OCI-LY1 (cell line): ENCODE measurements around the gene PPHLN1.

Source experiments
- H2AFZ ChIP-seq: fragments of 200-600 bp; sonication (generic), shearing (Covaris generic); 2 replicates; pipeline ENCODE4 v1.6.0; 2014; ENCODE audit warnings: antibody characterized with exemption, mild to moderate bottlenecking, low read length
- H3F3A ChIP-seq: fragments of 200-600 bp; sonication (generic), shearing (Covaris generic); 2 replicates; pipeline ENCODE4 v1.6.0; 2014; ENCODE audit warnings: mild to moderate bottlenecking, antibody characterized with exemption, low read length, moderate library complexity; ENCODE audit not compliant: insufficient read depth
- H3K27ac ChIP-seq: fragments of 200-600 bp; sonication (generic); 2 replicates; pipeline ENCODE4 v1.5.1; 2014; ENCODE audit warnings: low read length, mixed run types, mild to moderate bottlenecking, low read depth; ENCODE audit not compliant: poor library complexity, severe bottlenecking
- H3K27me3 ChIP-seq: fragments of 200-600 bp; sonication (generic); 2 replicates; pipeline ENCODE4 v1.6.0; 2014; ENCODE audit warnings: antibody characterized with exemption, mild to moderate bottlenecking, low read length, moderate library complexity; ENCODE audit not compliant: insufficient read depth
- H3K36me3 ChIP-seq: fragments of 200-600 bp; sonication (generic); 2 replicates; pipeline ENCODE4 v1.6.1; 2014; ENCODE audit warnings: mild to moderate bottlenecking, antibody characterized with exemption, low read length, moderate library complexity, mixed read lengths; ENCODE audit not compliant: insufficient read depth
- H3K4me1 ChIP-seq: fragments of 200-600 bp; sonication (generic); 2 replicates; pipeline ENCODE4 v1.5.1; 2014; ENCODE audit warnings: mild to moderate bottlenecking, low read length, moderate library complexity; ENCODE audit not compliant: insufficient read depth, severe bottlenecking
- H3K4me2 ChIP-seq: fragments of 200-600 bp; sonication (generic), shearing (Covaris generic); 2 replicates; pipeline ENCODE4 v1.6.1; 2014; ENCODE audit warnings: low read length
- H3K4me3 ChIP-seq: fragments of 200-600 bp; sonication (generic); 2 replicates; pipeline ENCODE4 v1.5.1; 2014; ENCODE audit warnings: low read length, low read depth, mild to moderate bottlenecking, mixed read lengths; ENCODE audit not compliant: poor library complexity, severe bottlenecking
- H3K79me2 ChIP-seq: fragments of 200-600 bp; shearing (Covaris generic); 2 replicates; pipeline ENCODE4 v1.6.1; 2016; ENCODE audit warnings: mixed run types, low read length, mixed read lengths; ENCODE audit not compliant: insufficient read depth
- H3K9ac ChIP-seq: fragments of 200-600 bp; sonication (generic), shearing (Covaris generic); 2 replicates; pipeline ENCODE4 v1.6.1; 2014; ENCODE audit warnings: mild to moderate bottlenecking, low read length, mixed read lengths
- H3K9me2 ChIP-seq: fragments of 200-600 bp; sonication (generic), shearing (Covaris generic); 2 replicates; pipeline ENCODE4 v1.6.1; 2014; ENCODE audit warnings: low read depth, mild to moderate bottlenecking, low read length, mixed read lengths
- H3K9me3 ChIP-seq: fragments of 200-600 bp; shearing (Covaris generic); 2 replicates; pipeline ENCODE4 v1.6.1; 2014; ENCODE audit warnings: low read length, mixed read lengths
- H4K20me1 ChIP-seq: fragments of 200-600 bp; sonication (generic), shearing (Covaris generic); 2 replicates; pipeline ENCODE4 v1.6.0; 2016; ENCODE audit warnings: mild to moderate bottlenecking, low read length; ENCODE audit not compliant: insufficient read depth
- EZH2 ChIP-seq: fragments of 200-600 bp; sonication (generic), shearing (Covaris generic); IDR thresholded peaks from 2 replicates; pipeline ENCODE4 v1.8.0; 2017; ENCODE audit warnings: borderline replicate concordance, mixed run types, mild to moderate bottlenecking, antibody characterized with exemption, low read length, moderate library complexity, mixed read lengths
- TF ChIP-seq, protein P1 (sequence below): fragments of 200-600 bp; sonication (generic), shearing (Covaris generic); IDR thresholded peaks from 2 replicates; pipeline ENCODE4 v1.5.1; 2017; ENCODE audit warnings: mild to moderate bottlenecking, antibody characterized with exemption, low read length, moderate library complexity, mixed read lengths

Gene PPHLN1

GRCh38 chr12:42370013-42370412 lies 44.0 kb downstream of the PPHLN1 start:
- Histone ChIP-seq H3F3A (0 out of 2 replicates have a peak, but pooled peaks cover 4% of the 10 kb centered on the region), H3K9me3 (no peaks in the 10 kb centered on the region), H3K9ac (no peak overlapping the region), H2AFZ (no peak overlapping the region), H3K4me3 (no peak overlapping the region), H3K27me3 (no peaks in the 10 kb centered on the region), H3K27ac (no peak overlapping the region), H3K36me3 (peaks cover 7% of the 10 kb centered on the region), H3K9me2 (no peaks in the 10 kb centered on the region), H4K20me1 (no peaks in the 10 kb centered on the region), H3K4me2 (no peak overlapping the region), H3K79me2 (peaks cover 5% of the 10 kb centered on the region; the same call in 1 of the 2 replicates), H3K4me1 (peaks cover 6% of the 10 kb centered on the region)
- TF ChIP-seq EZH2 = no peak
- TF ChIP-seq, protein P1, sequence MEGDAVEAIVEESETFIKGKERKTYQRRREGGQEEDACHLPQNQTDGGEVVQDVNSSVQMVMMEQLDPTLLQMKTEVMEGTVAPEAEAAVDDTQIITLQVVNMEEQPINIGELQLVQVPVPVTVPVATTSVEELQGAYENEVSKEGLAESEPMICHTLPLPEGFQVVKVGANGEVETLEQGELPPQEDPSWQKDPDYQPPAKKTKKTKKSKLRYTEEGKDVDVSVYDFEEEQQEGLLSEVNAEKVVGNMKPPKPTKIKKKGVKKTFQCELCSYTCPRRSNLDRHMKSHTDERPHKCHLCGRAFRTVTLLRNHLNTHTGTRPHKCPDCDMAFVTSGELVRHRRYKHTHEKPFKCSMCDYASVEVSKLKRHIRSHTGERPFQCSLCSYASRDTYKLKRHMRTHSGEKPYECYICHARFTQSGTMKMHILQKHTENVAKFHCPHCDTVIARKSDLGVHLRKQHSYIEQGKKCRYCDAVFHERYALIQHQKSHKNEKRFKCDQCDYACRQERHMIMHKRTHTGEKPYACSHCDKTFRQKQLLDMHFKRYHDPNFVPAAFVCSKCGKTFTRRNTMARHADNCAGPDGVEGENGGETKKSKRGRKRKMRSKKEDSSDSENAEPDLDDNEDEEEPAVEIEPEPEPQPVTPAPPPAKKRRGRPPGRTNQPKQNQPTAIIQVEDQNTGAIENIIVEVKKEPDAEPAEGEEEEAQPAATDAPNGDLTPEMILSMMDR = no peak

- Histone ChIP-seq H3K4me2 (no peak overlapping the region), H3K9ac (no peak overlapping the region), H3K36me3 (peaks cover 25% of the 10 kb centered on the region), H2AFZ (no peak overlapping the region), H3K9me3 (no peaks in the 10 kb centered on the region), H3K27me3 (no peaks in the 10 kb centered on the region), H3K4me3 (no peak overlapping the region), H3K9me2 (no peaks in the 10 kb centered on the region), H3K4me1 (peaks cover 6% of the 10 kb centered on the region), H3K79me2 (no peaks in the 10 kb centered on the region), H4K20me1 (no peaks in the 10 kb centered on the region), H3K27ac (no peak overlapping the region), H3F3A (0 out of 2 replicates have a peak, but pooled peaks cover 4% of the 10 kb centered on the region)
- TF ChIP-seq, protein P1 = peak; percentile 88
- no peak for TF ChIP-seq EZH2
These were observed 46.3 kb downstream of the PPHLN1 start for GRCh38 chr12:42372154-42372791.

GRCh38 chr12:42373669-42374068 lies 47.7 kb downstream of the PPHLN1 start:
- Histone ChIP-seq H4K20me1 (no peaks in the 10 kb centered on the region), H3K36me3 (peaks cover 33% of the 10 kb centered on the region), H2AFZ (no peak overlapping the region), H3K4me2 (no peak overlapping the region), H3K27me3 (no peaks in the 10 kb centered on the region), H3F3A (0 out of 2 replicates have a peak, but pooled peaks cover 4% of the 10 kb centered on the region), H3K79me2 (no peaks in the 10 kb centered on the region), H3K9me2 (no peaks in the 10 kb centered on the region), H3K27ac (no peak overlapping the region), H3K4me1 (peaks cover 6% of the 10 kb centered on the region), H3K4me3 (no peak overlapping the region), H3K9me3 (no peaks in the 10 kb centered on the region), H3K9ac (no peak overlapping the region)
- TF ChIP-seq EZH2 = no peak
- TF ChIP-seq, protein P1 = no peak
